HFFc6 (cell line): ENCODE measurements around the gene KRTAP5-4. TPM values are rescaled to one million over a fixed set of nuclear protein-coding genes. Genes with fewer than 3 reads are reported as not detected.

Source experiments
- DNase-seq: peaks from one replicate; pipeline ENCODE4 v3.0.0-alpha.2; 2018
- H3K27ac Mint-ChIP-seq: 2 replicates; pipeline ENCODE4 v1.8.0; 2020; ENCODE audit warnings: mild to moderate bottlenecking, mixed read lengths
- H3K27me3 Mint-ChIP-seq: 2 replicates; pipeline ENCODE4 v1.8.0; 2021; ENCODE audit warnings: mild to moderate bottlenecking, moderate library complexity, mixed read lengths; ENCODE audit not compliant: insufficient read depth
- H3K36me3 Mint-ChIP-seq: 2 replicates; pipeline ENCODE4 v1.8.0; 2021; ENCODE audit warnings: low read depth, mixed read lengths
- H3K4me1 Mint-ChIP-seq: 2 replicates; pipeline ENCODE4 v1.8.0; 2020; ENCODE audit warnings: low read depth, mixed read lengths
- H3K4me3 Mint-ChIP-seq: 2 replicates; pipeline ENCODE4 v1.8.0; 2020; ENCODE audit warnings: mild to moderate bottlenecking, moderate library complexity, mixed read lengths
- H3K9me3 Mint-ChIP-seq: 2 replicates; pipeline ENCODE4 v1.8.0; 2020; ENCODE audit warnings: mild to moderate bottlenecking, mixed read lengths
- CTCF ChIP-seq: fragments of 200-600 bp; sonication (generic); IDR thresholded peaks from 2 replicates; pipeline ENCODE4 v1.5.0; 2021; ENCODE audit warnings: antibody characterized with exemption, mild to moderate bottlenecking
- total RNA-seq, 6 experiments: library from RNA; stranded (reverse); fragmentation: NEBNext Ultra II Directional; extraction: Animal tissue kit (Norgen Biotek cat#: 25700); gene quantifications; 2 replicates in 1 of 6; 3 replicates in 5 of 6; pipeline ENCODE4 v1.2.3, GENCODE V29; 2021

KRTAP5-4 gene
- total RNA-seq, 6 experiments from 2014 or later = not detected

DNA sequence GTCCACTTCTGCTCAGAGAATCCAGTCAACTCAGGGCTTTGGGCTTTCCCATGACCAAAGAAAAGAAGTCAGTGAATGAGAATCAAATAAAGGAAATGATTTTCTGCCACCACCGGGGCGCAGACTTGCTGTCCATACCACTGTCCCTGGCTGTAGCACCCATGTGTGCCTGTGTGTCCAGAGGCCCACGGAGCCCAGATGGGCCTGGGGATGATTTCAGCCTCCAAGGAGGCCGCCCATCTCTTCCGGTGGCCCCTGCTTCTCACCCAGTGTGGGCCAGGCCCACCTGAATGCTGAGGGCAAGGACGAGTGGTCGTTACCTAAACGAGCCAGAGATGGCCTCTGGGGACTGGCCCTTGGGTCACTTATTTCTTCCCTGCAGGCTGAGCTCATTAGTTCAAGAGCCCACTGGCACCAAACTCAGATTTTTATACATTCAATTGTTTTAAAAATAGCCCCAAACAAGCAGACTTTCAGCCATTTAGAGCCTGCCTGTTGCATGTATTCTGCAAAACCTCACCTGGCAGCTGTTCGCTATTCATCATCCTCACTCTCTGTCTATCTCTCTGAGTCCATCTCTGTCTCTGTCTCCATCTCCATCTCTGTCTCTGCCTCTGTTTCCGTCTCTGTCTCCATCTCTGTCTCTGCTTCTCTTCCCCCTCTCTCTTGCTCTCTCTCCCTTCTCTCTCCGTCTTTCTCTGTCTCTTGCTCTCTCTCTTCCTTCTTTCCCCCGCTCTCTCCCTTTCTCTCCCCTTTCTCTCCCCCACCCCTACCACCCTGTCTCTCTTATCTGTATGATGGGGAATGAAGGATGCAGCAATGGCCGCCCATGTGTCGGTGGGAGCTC lies 31.8 kb upstream of the KRTAP5-4 start:
- no peaks in the 10 kb centered on the region for H3K4me1 Mint-ChIP-seq
- DNase-seq = no peak
- TF ChIP-seq CTCF = no peak
- H3K27ac Mint-ChIP-seq = no peak overlapping the region
- H3K9me3 Mint-ChIP-seq = no peaks in the 10 kb centered on the region
- peaks cover 52% of the 10 kb centered on the region for H3K27me3 Mint-ChIP-seq
- no peaks in the 10 kb centered on the region for H3K36me3 Mint-ChIP-seq
- H3K4me3 Mint-ChIP-seq = no peak overlapping the region

GRCh38 chr11:1652771-1653540 lies 31.0 kb upstream of the KRTAP5-4 start:
- Mint-ChIP-seq H3K27ac (no peak overlapping the region), H3K4me1 (no peaks in the 10 kb centered on the region), H3K27me3 (peaks cover 53% of the 10 kb centered on the region), H3K9me3 (no peaks in the 10 kb centered on the region), H3K4me3 (no peak overlapping the region), H3K36me3 (no peaks in the 10 kb centered on the region)
- DNase-seq = peak; percentile 38
- peak; percentile 100 for TF ChIP-seq CTCF

DNA sequence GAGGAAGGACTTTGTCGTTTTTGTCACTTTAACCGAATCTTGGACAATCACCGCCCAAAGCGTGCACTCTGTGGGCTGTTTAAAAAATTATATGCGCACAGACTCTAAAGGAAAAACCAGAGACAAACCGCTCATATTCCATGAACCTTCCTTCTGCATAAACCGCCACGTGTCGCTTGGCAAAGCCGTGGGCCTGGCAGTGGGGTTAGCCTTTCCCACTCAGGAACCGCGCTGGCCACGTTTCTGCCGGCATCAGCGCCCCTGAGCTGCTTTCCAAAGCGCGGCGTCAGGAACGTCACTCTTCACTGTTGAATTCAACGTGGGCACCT lies 30.5 kb upstream of the KRTAP5-4 start:
- H3K27ac Mint-ChIP-seq = no peak overlapping the region
- TF ChIP-seq CTCF = no peak
- H3K36me3 Mint-ChIP-seq = no peaks in the 10 kb centered on the region
- peaks cover 49% of the 10 kb centered on the region for H3K27me3 Mint-ChIP-seq
- H3K4me1 Mint-ChIP-seq = no peaks in the 10 kb centered on the region
- H3K4me3 Mint-ChIP-seq = no peak overlapping the region
- DNase-seq = no peak
- no peaks in the 10 kb centered on the region for H3K9me3 Mint-ChIP-seq

- Mint-ChIP-seq H3K36me3 (no peaks in the 10 kb centered on the region), H3K27ac (no peak overlapping the region), H3K27me3 (peaks cover 46% of the 10 kb centered on the region), H3K4me1 (no peaks in the 10 kb centered on the region), H3K4me3 (no peak overlapping the region), H3K9me3 (no peaks in the 10 kb centered on the region)
- no peak for TF ChIP-seq CTCF
- DNase-seq = no peak
Measured at GRCh38 chr11:1652026-1652425, 30.1 kb upstream of the KRTAP5-4 start.

DNA sequence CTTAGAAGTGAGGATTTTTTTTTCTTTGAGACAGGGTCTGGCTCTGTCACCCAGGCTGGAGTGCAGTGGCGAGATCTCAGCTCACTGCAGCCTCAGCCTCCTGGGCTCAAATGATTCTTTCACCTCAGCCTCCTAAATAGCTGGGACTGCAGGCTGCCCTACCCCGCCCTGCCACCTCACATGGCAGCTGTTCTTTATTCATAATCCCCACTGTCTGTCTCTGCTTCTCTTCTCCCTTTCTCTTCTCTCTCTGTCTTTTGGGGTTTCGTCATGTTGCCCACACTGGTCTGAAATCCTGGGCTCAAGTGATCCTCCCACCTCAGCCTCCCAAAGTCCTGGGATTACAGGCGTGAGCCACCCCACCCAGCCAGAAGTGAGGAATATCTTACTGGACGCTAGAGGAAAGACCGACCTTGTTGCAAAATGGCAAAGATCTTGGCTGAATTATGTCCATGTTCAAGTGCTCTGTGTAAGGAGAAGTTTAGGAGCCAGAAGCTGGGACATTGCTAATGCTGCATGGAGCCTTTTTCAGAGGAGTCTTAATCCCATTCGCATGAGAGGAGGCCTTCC lies 29.6 kb upstream of the KRTAP5-4 start:
- Mint-ChIP-seq H3K4me3 (no peak overlapping the region), H3K9me3 (no peaks in the 10 kb centered on the region), H3K27ac (no peak overlapping the region), H3K27me3 (peaks cover 43% of the 10 kb centered on the region), H3K4me1 (no peaks in the 10 kb centered on the region), H3K36me3 (no peaks in the 10 kb centered on the region)
- no peak for TF ChIP-seq CTCF
- no peak for DNase-seq
